Heart left ventricle (tissue), 13 donors: ENCODE results near the gene SPAG7.

Source experiments
- POLR2A ChIP-seq, 2 donors: fragments of 450-650 bp; IDR thresholded peaks; one replicate each; pipeline ENCODE4 v1.6.1; 2017; ENCODE audit warnings: antibody characterized with exemption in 2 of 2, mild to moderate bottlenecking in 2 of 2, moderate library complexity in 2 of 2
- TF ChIP-seq, protein P1 (sequence below), 12 donors: fragments of 200-600 bp; sonication (generic) in 4 of 12; IDR thresholded peaks; one replicate each; pipeline versions ENCODE4 v1.5.0 to v1.8.0; 2018 to 2022; ENCODE audit warnings: antibody characterized with exemption in 12 of 12, mild to moderate bottlenecking in 5 of 12
- donor health status: ischemic (EF 13 %, LVEDD 7.1; RV severe dilation, severe dysfunction).
- donor health status: DM: no; HTN: yes; CAD: no.
- donor health status: DM: no; HTN: no; CAD: no.
- donor health status: ischemic (EF 25% LVEDD 6.9; RV normal size, moderate dysfunction).
- donor health status: ischemic (EF 25% LVEDD 5.7; RV mildly dilated, moderate dysfunction).
- donor health status: ischemic (EF 35%, LVEDD 5.7; RV mildly dilated, moderate dysfunction).
- donor health status: nonischemic (EF 11% LVEDD 7.7; RV severe dilation, severe dysfunction).
- donor health status: DM: yes; HTN: yes; CAD: no.
- donor health status: PGD.
- donor health status: ischemic (EF 29% LVEDD 5.4; RV normal size, mild dysfunction).
- donor health status: nonischemic (EF 23%, LVEDD 6.1; RV moderate dilation, normal function).

DNA sequence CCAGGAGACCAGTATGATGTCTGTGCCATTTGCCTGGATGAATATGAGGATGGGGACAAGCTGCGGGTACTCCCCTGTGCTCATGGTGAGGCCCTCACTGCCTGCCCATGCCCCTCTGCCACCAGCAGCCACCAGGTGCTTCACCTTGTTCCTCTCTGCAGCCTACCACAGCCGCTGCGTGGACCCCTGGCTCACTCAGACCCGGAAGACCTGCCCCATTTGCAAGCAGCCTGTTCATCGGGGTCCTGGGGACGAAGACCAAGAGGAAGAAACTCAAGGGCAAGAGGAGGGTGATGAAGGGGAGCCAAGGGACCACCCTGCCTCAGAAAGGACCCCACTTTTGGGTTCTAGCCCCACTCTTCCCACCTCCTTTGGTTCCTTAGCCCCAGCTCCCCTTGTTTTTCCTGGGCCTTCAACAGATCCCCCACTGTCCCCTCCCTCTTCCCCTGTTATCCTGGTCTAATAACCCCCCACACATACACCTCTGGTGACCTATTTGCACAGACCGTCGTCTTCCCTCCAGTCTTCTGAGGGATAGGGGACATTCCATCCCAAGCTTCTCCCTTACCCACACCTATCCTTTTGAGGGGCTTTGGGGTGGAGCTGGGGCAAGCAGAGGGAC, 23.0 kb downstream of the SPAG7 start:
- TF ChIP-seq, protein P1, sequence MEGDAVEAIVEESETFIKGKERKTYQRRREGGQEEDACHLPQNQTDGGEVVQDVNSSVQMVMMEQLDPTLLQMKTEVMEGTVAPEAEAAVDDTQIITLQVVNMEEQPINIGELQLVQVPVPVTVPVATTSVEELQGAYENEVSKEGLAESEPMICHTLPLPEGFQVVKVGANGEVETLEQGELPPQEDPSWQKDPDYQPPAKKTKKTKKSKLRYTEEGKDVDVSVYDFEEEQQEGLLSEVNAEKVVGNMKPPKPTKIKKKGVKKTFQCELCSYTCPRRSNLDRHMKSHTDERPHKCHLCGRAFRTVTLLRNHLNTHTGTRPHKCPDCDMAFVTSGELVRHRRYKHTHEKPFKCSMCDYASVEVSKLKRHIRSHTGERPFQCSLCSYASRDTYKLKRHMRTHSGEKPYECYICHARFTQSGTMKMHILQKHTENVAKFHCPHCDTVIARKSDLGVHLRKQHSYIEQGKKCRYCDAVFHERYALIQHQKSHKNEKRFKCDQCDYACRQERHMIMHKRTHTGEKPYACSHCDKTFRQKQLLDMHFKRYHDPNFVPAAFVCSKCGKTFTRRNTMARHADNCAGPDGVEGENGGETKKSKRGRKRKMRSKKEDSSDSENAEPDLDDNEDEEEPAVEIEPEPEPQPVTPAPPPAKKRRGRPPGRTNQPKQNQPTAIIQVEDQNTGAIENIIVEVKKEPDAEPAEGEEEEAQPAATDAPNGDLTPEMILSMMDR (IDR thresholded peaks at IDR 0.05): no peak
- no peak for TF ChIP-seq POLR2A (IDR thresholded peaks at IDR 0.05)
